Measurements from ENCODE around the gene SOX4.
"Not testable (repeated sequence)": the region's sequence is repeated elsewhere in the genome, so short reads cannot be mapped to it uniquely, and the experiment has no call there.

The SOX4 gene

DNA sequence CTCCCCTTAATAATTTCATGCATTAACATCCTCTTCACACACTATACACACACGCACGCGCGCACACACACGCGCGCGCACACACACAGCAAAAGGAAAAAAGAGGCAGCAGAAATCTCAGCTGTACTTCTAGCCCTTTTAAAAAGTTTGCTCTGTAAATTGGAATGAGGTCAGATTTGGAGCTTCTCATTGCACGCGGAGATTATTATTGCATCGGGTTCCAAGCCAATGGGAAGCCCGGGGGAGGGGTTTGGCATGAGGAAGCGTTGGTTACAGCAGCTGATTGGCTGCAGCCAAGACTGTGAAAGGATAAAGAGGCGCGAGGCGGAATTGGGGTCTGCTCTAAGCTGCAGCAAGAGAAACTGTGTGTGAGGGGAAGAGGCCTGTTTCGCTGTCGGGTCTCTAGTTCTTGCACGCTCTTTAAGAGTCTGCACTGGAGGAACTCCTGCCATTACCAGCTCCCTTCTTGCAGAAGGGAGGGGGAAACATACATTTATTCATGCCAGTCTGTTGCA lies at the start of gene SOX4:
Gene SOX4, plus strand, starts transcription at position 340 of the 515 bp plus-strand sequence. CDS start 784 bp downstream, outside the sequence.
- peak; percentile 95 for DNase-seq (ENCODE audit: low spot score)

DNA sequence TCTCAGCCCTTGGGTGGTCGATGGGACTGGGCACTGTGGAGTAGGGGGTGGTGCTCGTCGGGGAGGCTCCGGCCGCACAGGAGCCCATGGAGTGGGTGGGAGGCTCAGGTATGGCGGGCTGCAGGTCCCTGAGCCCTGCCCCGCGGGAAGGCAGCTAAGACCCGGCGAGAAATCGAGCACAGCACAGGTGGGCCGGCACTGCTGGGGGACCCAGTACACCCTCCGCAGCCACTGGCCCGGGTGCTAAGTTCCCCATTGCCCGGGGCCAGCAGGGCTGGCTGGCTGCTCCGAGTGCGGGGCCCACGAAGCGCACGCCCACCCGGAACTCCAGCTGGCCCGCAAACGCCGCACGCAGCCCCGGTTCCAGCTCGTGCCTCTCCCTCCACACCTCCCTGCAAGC lies 41.3 kb upstream of the SOX4 start:
- not testable (repeated sequence) for DNase-seq (ENCODE audit: low spot score)

DNA sequence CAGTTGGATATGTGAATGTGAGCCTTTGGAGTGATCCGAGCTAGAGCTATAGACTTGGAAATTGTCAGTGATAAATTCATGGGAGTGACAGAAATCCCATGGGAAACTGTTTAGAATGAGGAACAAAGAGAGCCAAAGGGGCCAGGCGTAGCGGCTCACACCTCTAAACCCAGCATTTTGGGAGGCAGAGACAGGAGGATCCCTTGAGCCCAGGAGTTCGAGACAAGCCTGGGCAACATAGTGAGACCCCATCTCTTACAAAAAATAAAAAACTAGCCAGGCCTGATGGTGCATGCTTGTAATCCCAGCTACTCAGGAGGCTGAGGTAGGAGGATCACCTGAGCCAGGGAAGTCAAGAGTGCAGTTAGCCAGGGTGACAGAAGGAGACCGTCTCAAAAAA lies 39.3 kb upstream of the SOX4 start:
- DNase-seq (ENCODE audit: low spot score), result no peak

DNA sequence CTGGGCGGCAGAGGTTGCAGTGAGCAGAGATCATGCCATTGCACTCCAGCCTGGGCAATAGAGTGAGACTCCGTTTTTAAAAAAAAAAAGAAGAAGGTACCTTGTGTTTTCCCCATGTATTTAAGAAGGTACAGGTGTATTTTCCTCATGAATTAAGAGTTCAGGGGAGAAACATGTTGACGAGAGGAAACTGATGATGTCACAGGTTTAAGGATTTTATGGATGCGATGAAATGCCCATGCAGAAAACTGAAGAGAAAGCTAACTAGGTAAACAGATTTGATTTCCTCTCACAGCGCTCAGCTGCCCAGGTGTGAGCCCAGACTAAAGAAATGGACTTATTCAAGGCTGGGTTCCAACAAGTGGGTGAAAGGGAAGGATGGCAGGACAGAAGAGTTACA lies 38.4 kb upstream of the SOX4 start:
- DNase-seq (ENCODE audit: low spot score), result no peak

DNA sequence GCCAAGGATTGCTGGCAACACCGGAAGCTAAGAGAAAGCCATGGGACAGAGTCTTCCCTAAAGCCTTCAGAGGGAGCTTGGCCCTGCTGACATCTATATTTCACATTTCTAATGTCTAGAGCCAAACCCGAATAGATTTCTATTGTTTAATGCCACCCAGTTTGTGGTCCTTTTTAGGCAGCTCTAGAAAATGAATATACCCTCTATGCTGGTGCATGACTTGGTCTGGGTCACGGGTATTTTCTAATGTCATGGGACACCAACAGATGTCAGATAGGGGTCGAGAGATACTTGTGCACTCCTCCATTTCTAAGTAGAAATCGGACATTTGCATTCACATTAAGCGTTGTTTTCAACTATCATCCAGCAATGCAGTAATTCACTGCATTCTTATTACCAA lies 37.0 kb upstream of the SOX4 start:
- no peak for DNase-seq (ENCODE audit: low spot score)

DNA sequence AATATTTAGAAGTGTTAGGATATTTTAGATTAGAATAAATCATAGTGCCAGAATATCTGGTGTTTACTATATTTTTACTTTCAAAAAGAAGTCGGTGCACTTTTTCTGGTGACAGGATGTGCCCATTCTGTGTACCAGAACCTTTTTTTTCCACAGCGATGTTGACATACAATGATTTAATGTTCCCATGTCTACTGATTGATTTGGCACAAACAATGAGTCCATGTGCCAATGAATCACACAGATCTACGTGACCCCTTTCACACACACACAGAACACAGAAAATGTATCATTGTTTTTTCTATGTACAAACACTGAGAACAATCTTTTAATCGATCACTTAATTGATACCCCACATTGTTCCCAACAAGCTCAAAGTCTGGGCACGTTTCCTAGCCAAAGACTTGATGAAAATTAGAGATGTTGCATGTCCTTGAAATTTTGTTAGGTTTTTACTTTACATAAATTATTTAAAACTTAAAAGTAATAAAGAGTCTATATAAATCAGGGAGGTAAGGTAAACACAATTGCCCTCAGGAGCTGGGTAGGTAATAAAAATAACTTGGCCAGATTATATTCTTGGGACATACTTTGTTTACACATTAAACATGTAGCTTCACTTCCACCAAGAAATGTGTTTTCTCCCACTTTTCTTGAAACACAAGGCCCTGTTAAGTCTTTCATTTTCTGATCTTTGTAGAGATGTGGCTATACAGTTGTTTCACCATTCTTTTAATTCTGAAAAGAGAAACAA lies 36.4 kb upstream of the SOX4 start:
- no peak for DNase-seq (ENCODE audit: low spot score)

DNA sequence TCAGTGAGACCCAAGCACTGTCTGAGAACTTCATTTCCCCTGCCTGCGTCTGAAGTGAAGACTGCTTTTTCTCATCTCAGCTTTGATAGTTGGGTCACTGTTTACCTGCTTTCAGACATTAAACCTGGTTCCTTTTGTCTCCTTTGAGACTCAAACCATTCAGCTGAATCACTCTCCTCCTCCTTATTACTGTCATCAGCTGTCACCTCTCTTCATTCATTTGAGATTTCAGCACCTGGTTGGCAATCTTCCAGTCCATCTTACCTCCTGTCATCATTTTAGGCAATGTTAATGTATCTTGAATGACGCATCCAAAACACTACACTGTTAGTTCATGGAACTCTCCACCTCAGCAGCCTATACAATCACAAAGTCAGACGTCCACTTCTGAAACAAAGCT lies 34.3 kb upstream of the SOX4 start:
- DNase-seq (ENCODE audit: low spot score), result no peak

DNA sequence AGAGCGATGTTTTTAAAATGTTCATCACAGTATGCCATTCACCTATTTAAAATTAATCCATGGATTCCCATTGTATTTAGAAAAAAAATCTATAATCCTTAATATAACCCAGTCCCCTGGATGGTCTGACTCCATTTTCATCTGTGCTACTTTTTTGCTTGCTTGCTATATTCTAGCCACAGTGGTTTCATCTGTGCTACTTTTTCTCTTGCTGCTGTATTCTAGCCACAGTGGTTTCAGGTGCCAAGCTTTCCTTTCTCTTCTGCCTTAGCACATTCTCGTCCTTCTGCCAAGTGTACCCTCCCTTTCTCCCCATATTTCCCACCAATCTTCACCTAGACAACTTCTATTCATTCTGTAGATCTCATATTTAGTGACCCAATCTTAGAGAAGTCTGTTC lies 33.3 kb upstream of the SOX4 start:
- DNase-seq (ENCODE audit: low spot score), result no peak

DNA sequence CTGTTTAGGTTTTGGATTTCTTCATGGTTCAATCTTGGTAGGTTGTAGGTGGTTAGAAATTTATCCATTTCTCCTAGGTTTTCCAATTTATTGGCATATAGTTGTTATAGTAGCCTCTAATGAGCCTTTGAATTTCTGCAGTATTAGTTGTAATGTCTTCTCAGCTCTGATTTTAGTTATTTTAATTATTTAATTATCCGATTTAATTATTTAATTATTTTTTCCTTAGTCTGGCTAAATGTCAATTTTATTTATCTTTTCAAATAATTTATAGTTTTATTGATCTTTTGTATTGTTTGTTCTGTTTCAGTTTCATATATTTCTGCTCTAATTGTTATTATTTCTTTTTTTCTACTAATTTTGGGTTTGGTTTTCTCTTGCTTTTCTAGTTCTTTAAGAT lies 28.1 kb upstream of the SOX4 start:
- DNase-seq (ENCODE audit: low spot score), result no peak

DNA sequence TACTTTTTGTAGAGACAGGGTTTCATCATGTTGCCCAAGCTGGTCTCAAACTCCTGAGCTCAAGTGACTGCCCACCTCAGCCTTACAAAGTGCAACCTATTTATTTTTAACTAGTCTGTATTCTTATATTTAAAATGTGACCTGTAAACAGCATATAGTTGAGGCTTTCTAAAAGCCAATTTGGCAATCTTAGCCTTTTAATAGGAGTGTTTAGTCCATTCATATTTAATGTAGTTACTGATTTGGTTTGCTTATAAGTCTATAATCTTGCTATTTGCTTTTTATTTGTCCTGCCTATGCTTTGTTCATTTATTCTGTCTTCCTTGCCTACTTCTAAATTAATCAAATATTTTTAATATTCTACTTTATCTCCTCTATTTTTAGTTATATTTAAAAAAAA lies 15.0 kb upstream of the SOX4 start:
- no peak for DNase-seq (ENCODE audit: low spot score)

DNA sequence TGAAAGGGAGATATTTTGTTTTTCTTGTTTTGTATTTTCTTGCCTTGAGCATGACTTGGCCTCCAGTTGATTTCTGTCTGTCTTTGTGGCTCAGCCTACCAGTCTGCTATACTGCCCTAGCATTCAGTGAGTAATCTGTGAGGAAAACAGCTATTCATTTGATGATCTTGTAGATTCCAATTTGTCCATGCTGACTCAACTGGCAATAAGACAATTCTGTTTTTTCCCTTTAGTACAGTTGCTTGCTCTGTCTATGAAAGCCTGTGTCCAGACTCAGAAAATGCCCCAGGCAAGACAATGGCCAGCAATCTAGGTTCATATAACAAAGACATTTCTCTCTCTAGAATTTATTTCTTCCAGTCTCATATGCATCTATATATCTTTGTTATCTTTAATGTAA lies 10.9 kb upstream of the SOX4 start:
- DNase-seq (ENCODE audit: low spot score), result no peak

DNA sequence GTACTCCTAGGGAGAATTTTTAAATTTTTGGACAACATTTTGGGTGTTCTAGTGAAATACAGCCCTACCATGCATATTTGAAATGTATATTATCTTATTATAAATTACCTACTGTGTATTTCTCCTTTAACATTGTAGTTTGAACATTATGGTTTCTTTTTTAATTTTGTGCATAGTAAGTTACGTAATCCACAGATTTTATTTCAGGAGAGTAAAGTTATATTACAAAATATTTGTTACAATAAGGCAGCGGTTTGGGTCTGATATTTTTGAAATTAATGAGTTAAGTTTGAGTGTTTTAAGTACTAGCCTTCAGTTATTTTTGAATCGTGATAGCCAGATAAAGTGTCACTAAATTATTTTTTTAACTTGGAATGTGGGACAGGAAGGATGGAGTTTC lies 7.3 kb upstream of the SOX4 start:
- no peak for DNase-seq (ENCODE audit: low spot score)

DNA sequence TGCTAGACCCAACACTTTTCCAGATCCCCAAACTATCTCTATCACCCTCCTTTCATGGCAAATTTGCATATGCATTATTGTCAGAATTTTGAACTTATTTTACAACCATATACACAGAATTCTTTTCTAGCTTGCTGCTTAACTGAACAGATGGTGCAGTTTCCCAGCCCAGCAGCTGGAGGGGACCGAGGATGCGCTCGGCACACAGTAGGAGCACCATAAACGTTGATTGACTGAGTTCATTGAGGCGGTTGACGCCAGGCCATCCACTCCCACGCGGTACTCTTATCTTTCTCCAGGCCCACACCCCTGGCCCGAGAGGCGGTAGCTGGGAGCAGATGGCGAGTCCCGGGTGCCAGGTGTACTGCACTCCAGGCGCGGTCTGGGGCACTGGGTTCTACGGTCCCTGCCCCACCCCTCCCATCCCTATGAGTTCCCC lies 6.8 kb upstream of the SOX4 start:
- no peak for DNase-seq (ENCODE audit: low spot score)

DNA sequence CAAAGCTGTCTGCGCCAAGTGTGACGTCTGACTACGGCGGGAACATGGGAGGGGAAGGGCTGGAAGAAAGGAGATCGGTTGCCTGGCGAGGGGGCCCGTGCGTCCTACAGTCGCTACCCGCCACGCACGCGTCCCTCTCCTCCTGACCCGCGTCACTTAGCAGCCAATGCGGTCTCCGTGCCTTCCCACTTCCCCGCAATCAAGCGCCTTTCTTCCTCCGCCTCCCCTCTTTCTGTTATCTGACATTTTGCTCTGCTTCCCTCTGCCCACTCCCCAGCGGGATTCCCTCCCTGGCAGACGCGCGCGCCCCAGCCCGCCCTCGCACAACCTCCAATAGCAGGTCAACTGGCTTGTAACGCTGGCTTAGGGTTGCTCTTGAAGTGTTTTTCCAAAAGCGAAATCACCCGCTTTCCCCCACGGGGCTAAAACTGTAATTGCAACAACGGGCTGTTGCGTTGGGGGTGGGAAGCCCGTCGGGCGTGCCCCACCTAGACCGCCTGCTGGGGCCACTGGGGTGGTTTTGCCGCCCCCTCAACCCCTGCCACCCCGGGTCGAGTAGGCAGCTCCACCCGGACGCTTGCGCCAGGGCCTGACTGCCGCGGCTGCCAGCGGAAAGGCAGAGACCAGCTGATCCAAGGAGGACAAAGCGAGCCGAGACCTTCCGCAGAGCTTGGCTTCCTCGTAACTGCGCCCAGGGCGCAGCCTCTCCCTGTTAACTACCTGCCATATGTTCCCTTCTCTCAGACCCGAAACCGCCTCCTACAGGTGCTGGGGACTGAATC lies 6.2 kb upstream of the SOX4 start:
- DNase-seq (ENCODE audit: low spot score), result peak; percentile 82

DNA sequence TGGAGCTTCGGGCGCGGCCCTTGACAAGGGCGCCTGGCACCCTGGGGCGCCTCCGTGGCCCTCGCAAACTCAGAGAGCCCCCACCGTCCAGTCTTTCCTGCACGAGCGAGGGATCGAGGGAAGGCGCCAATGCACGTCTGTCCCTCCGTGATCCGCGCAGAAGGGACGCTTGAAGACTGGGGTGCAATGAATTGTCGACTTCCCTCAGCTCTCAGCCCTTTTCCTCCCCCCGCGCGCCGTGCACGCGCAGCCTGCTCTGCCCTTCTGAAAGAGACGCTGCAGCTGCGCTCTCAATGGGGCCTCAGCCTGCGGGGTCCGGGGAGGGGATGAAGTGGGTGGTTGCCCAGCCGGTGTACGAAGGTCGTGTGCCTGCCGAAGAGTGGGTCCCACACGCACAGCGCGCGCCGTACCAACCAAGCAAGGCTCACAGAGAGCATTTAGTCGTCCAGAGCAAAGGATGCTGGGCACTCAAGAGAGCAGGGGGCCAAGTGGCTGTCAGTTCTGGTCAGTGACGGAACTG lies 5.5 kb upstream of the SOX4 start:
- no peak for DNase-seq (ENCODE audit: low spot score)

DNA sequence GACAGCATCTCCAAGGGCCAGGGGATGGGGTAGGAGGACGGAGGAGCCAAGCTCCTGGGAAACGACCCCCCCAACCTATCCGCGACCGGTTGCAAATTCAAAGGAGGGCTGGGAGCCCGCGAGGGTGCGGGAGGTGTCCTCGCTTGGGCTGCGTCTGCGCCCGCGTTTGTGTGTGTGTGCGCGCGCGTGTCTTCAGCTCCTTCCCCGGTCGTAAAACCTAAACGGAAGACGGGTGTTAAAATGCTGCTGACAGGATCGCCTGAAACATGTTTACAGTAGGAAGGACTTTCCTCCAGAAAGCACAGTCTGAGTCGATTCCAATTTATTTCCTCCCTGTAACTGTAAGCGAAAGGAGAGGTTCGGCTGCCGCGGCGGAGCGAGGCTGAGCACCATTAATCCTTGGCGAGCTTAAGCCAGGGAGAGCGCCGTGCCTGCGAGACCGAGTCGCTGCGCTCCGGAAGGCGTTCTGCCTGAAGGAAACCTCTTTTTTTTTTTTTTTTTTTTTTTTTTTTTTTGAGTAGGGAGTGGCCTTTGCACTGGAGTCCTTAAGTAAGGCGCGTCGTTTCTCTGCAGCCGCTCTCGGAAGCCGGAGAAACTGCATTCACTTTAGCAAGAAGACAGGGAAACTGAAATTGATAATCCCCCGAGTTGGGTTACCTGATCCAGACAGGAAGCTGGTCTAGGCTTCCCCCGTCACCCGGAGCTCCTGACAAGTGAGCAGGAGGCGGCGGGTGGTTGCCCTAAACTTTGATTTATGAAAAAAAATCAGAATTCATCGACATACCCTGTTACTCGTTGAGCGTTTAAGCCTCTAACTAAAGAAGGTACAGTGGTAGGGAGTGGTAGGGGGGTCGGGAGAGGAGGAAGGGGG lies 4.8 kb upstream of the SOX4 start:
- DNase-seq (ENCODE audit: low spot score), result peak; percentile 82

DNA sequence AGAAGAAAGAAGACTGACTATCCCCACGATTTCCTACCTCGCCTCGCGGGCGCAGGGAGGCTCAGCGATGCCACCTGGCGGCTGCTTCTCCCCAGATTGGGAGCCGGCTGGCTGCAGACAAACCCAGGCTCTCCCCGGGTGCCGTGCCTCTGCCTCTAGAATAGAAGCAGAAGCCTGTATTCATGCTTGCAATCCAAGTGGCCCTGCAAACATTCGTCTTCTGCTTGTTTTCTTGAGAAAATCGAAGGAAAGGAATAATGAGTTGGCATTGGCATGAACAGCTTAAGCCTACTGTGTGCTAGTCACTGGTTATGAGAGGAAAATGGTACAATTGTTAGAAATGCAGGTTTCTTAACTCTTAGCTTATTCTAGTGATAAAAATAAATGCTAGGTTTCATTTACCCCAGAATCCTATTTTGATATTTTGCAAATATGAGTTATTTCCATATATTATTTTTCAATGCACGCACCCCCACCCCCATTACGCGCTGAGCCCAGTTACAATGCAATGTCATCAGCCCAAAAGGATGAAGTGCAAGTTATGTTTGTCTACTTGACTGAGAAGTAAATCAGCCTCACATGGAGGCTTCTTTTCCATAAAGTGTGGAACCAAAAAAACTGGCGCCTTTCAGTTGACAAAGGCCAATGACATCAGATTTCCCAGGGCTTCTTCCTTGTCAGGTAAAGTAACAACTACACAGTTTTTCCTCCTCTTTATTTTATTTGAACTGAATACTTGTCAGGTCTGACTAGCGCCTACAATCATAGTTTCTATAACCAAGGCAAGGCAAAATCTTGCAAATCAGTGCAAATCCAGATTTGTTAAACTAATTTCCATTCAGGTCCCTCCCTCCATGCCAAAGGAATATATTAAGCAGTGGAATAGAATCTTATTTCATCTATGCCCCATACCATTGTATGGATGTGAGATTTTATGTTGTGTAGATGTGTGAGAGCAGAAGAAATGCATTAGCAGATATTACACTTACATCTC lies 3.9 kb upstream of the SOX4 start:
- DNase-seq (ENCODE audit: low spot score), result peak; percentile 92

DNA sequence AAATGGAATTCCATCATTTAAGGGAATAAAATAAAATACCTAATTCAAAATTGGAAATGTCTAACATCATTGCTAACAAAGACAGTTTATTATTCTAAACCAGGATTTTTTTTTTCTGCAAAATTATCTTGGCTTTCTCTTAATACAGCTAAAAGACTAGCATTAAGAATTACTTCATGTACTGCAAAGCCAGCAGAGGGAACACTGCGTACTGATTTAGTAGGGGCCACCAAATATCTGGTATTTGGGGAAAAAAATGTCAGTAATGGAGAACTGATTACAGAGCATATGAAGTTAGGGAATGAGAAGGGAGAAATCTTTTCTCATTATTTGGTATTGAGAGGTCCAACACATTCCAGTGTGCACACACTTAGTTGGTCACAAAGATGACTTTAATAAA lies 3.2 kb upstream of the SOX4 start:
- no peak for DNase-seq (ENCODE audit: low spot score)

DNA sequence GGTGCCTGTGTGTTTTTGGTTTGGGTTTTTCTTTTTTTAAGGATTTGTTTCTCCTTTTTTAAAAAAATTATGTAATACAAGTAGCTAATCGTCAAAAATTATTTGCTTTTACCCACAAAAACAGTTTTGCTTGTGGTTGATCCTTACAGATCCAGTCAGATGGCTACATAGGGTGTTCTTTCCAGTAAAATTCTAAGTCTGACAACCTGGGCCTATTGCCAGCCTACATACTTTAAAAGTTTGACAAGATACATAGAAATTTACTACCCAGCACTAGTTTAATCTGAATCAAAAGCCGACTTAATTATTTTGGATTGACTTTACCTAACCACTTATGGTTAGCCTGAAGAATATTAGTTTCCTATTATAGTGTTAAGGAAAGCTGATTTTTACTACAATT lies 2.1 kb upstream of the SOX4 start:
- no peak for DNase-seq (ENCODE audit: low spot score)

DNA sequence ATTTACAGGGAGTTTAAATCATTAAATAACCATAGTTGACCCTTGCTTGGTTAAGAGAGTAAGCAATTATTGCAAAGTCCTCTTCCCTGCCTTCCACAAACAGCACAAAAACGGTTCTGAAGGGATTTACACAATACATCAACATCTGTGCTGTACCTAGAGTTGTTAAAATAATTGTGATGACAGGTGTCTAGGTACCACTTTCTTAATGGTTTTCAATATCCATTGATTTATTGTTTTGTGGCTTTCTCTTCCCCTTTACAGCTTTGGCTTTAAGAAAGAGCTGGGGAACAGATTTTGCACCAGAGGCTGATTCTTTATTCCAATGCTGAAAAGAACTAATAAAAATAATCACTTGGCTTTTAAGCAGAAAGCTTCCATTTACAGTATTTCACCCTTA lies 598 bp upstream of the SOX4 start:
- DNase-seq (ENCODE audit: low spot score), result no peak

DNA sequence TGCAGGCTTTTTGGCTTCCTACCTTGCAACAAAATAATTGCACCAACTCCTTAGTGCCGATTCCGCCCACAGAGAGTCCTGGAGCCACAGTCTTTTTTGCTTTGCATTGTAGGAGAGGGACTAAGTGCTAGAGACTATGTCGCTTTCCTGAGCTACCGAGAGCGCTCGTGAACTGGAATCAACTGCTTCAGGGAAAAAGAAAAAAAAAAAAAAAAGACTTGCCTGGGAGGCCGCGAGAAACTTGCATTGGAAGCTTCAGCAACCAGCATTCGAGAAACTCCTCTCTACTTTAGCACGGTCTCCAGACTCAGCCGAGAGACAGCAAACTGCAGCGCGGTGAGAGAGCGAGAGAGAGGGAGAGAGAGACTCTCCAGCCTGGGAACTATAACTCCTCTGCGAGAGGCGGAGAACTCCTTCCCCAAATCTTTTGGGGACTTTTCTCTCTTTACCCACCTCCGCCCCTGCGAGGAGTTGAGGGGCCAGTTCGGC lies 420 bp downstream of the SOX4 start:
- DNase-seq (ENCODE audit: low spot score), result peak; percentile 65
